Suppressor macrophage (primary cell): ENCODE data around the gene N4BP2L2.
"Not testable (repeated sequence)": the region's sequence is repeated elsewhere in the genome, so short reads cannot be mapped to it uniquely, and the experiment has no call there.

Source experiments
- DNase-seq, 4 experiments: peaks; one replicate each; pipeline ENCODE4 v3.0.0-alpha.2; 2020 to 2022
- total RNA-seq, 17 experiments: gene quantifications; one replicate each; lab custom pipeline; 2026; ENCODE audit warnings: mixed read lengths in 6 of 17, inconsistent platforms in 3 of 17; lab: John Stamatoyannopoulos, UW

Gene N4BP2L2
- total RNA-seq: 32.3 to 187 (median 110) reads per million in 17 experiments

DNA sequence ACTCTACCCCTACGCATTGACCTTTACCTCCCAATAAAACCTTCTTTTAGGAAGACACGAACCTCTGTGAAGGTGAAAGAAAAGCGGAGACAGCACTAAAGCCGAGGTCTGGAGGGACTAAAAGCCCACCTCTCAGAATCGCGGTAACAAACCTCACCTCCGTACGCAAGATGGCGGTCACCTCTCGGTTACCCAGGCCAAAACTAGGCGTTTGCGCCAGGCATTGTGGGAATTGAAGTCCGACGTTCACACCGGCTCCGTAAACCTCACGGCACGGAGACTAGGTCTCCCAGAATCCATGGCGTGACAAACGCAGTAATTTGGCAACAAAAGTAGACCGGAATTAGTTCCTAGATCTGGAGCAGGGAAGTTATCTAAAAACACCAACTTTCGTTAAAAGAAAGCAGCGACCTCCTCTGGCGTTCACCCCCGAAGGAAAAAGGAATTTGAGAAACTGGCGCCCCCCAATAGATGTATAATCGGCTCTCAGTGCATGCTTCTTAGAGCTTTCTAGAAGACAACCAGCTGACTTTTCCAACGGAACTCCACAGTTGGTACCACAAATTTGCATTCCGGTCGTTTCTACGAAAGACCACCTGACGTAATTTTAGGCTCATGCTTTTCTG is at the start of gene N4BP2L2:
Gene N4BP2L2, minus strand, starts transcription at position 175 of the 626 bp plus-strand sequence. CDS start 1,768 bp downstream, outside the sequence.
- peak; percentile 96 to 98 (median 97) for DNase-seq

DNA sequence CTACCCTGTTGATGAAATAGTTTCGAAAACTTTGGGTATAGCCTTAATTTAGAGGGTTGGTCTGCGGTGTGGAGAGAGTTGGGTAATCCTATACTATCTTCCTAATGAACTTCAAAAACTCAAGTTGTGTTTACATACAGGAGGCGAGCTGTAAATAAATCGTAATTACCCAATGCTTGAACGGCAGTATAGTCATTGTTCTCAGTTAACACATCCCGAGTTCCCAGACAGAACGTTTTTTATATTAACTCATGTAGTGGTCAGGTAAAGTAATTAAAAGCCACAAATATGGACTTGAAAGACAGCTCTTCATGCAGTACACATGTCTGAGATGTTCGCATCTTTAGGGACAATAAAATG is 49.2 kb upstream of the N4BP2L2 start:
- DNase-seq: peak in 1 of 4 experiments; percentile 16

DNA sequence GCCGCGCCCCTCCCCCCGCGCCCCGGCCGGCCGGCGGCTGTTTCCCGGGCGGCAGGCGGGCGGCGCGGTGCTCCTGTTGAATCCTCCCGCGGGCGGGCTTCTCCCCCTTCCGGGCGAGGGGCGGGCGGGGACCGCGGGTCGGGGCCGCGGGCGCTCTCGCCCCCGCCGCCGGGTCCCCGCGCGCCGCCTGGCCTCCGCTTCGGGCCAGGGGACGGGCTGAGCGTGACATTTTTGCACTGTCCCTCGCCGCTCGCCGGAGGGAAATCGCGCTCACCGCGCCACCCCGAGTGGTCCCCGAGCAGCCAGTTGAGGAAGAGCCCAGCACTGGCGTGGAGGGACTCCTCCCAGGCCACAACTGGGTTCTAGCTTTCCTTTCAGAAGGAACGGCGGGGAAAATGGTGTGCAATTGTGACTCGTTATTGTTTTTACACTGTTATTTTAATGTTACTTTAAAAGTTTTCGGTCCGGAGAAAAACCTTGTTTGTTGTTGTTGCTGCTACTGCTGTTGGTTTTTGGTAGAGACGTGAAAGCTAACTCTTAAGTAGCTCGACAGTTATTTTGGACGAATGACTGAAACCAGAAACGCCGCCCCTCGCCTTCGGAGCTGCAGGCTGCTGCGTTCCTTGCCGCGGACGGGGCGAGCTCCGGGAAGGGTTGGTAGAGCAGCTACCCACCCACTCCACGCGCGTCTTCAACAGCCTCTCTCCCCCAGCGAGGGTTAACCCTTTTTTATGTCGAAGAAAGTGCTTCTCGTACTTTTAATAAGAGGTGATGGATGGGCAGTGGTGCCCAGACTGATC is 48.6 kb upstream of the N4BP2L2 start:
- peak; percentile 62 to 82 (median 76) for DNase-seq

DNA sequence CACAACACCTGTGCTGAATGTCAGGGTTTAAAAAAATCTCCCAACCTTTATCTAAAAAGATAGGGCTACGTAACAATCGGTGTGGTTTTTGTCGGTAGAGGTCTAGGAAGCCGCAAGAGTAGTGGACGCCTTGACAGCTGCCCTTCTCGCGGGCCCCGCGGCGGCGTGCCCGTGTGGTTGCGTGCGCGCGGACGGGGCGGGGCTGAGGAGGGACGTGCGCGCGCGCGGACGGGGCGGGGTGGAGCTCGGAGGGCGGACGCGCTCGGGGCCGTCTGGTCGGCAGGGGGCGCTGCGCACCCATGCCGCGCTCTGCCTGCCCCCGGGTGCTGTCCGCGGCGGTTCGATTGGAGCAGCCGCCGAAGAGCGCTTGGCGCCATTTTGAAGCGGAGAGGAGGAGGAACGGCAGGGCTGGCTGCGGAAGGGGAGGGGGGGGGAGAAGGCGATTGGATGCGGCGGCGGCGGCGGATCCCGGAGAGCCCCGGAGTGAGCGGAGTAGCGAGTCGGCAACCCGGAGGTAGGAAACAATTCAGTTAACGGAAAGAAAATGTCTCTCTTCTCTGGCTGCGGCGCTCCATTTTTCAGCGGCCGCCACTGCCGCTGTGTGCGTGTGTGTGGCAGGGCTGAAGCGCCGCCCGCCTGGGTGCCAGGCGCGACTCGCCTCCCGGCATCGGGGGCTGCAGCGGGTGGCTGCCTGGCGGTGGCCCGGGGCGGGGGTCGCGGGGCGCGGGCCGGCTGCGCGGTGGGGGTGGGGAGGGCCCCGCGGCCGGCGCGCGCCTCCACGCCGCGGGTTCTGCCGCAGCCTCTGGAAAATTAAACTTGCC is 47.7 kb upstream of the N4BP2L2 start, which contains the start of gene PDS5B:
Gene PDS5B, plus strand, starts transcription at position 373 of the 821 bp plus-strand sequence. CDS start 62,321 bp downstream, outside the sequence.
- DNase-seq: peak; percentile 97 to 99 (median 98)

DNA sequence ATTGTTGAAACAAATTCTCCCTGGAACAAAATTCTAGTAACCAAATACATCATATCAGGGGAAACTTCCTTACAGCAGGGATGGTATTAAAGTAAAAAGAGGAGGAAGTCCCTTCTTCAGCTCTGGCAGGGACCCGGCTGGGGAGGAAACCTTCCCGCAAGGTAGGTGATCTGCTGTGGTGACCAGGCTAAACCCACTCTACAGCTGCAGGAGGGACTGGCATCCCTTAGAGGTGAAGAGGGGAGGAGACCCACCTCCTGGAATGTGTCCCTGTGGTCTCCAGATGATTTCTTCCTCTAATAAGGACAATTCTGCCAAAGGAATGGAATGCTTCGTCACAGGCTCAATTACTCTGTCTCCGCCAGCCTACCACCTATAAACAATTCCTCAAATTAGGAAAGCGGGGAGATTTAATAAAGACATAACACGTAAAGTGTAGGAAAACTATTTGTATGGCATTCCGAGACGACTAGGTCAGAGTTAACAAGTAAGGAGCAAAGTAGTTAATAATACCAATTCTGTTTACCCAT is 47.0 kb upstream of the N4BP2L2 start:
- DNase-seq: peak in 3 of 4 experiments; percentile 11 to 27 (median 26)

DNA sequence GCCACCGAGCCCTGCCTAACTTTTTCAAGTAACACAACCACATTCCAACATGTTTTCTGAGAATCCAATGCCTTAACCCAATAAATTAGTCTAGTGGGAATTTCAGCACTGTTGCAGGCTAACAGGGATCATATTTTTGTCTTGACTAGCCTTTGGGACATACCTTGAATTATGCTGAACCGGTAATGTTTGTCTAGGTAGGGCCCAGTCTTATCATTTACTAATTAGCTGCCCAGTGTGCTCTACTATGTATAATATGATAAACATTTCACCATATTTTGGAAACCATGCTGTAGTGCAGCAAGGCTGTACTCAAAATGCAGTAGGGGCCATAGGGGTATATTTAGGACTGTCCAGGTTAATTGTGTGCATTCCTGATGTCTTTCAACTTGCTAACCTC is 44.4 kb upstream of the N4BP2L2 start:
- no peak for DNase-seq

DNA sequence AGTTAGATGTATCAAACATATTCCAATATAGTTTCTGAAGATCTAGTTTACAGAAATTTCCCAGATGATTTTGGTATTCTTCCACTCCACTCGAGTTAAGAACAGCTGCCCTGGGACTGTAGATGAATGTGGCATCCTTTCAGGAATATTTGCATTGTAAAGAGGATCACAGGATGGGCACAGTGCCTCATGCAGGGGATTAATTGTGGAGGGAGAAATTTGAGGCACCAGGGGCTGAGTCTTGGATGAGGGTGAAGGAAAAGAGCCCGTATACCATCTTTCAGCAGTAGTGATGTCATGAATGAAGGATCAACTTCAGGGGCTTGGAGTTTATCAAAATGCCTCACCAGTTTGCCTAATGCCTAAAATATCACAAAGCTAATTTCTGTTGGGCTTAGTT is 43.7 kb upstream of the N4BP2L2 start:
- no peak for DNase-seq

DNA sequence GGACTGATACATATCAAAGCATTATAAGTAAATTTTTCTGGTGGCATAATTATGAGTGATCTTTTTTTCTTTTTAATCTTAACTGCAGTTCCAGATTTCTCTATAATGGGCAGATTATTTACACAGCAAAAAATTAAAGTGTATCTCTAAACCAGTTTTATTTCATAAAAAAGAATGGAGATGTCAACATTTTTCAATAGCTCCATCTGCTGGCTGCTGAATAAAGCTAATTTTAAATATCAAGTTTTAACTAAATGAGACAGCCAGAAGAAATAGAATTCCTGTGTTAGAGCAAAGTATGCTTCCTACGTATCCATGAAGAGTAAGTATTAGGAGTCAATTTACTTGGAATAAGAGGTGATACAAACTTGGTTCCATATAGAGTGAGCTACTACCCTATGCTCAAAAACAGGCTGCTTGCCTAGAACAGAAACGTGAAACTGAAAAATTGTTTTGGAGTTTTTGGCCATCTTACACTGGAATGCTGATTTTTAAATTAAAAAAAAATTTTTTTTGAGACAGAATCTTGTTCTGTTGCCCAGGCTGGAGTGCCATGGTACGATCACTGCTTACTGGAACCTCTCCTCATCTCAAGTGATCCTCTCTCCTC is 42.7 kb upstream of the N4BP2L2 start:
- peak in 3 of 4 experiments; percentile 35 to 76 (median 61) for DNase-seq

DNA sequence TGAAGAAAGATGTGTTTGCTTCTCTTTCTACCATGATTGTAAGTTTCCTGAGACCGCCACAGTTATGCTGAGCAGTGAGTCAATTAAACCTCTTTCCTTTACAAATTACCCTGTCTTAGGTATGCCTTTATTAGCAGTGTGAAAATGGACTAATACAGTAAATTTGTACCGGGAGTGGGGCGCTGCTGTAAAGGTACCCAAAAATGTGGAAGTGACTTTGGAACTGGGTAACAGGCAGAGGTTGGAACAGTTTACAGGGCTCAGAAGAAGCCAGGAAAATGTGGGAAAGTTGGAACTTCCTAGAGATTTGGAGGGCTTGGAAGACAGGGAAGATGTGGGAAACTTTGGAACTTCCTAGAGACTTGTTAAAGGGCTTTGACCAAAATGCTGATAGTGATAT is 38.4 kb upstream of the N4BP2L2 start:
- no peak for DNase-seq

DNA sequence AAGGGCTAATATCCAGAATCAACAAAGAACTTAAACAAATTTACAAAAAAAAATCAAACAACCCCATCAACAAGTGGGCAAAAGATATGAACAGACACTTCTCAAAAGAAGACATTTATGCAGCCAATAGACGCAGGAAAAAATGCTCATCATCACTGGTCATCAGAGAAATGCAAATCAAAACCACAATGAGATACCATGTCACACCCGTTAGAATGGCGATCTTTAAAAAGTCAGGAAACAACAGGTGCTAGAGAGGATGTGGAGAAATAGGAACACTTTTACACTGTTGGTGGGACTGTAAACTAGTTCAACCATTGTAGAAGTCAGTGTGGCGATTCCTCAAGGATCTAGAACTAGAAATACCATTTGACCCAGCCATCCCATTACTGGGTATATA is 37.1 kb upstream of the N4BP2L2 start:
- not testable (repeated sequence) for DNase-seq

DNA sequence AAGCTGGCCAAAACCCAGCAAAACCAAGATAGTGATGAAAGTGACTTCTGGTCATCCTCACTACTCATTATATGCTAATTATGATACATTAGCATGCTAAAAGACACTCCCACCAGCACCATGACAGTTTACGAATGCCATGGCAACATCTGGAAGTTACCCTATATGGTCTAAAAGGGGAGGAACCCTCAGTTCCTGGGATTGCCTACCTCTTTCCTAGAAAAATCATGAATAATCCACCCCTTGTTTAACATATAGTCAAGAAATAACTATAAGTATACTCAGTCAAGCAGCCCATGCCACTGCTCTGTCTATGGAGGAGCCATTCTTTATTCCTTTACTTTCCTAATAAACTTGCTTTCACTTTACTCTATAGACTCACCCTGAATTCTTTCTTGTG is 22.2 kb upstream of the N4BP2L2 start:
- not testable (repeated sequence) for DNase-seq

DNA sequence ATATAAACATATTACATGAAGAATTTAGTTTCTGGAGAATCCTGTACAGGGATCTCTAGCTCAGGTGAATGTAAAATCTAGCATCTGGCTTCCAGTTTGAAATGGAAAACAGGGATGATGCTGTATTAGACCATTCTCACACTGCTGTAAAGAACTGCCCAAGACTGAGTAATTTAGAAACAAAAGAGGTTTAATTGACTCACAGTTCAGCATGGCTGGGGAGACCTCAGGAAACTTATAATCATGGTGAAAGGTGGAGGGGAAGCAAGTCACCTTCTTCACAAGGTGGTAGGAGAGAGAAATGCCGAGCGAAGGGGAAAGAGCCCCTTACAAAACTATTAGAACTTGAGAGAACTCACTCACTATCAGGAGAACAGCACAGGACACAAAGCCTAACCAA is 17.0 kb upstream of the N4BP2L2 start:
- no peak for DNase-seq

DNA sequence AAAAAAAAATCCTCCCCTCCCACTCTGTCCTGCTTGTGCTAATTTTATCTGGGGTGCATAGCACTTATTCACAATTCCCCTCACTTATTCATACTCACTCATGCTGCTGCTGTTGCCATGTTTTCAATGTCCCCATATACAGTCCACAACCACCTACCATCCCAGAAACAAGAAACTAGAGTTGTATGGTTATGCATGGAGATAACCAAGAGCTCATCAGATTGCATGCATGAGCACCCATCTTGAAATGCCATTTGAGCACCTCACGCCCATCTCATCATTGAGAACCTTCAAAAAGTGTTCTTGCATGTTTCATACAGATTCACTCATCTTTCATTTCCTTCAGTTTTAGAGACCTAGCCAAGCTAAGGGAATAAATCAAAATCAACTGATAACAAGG is 15.1 kb upstream of the N4BP2L2 start:
- DNase-seq: no peak

DNA sequence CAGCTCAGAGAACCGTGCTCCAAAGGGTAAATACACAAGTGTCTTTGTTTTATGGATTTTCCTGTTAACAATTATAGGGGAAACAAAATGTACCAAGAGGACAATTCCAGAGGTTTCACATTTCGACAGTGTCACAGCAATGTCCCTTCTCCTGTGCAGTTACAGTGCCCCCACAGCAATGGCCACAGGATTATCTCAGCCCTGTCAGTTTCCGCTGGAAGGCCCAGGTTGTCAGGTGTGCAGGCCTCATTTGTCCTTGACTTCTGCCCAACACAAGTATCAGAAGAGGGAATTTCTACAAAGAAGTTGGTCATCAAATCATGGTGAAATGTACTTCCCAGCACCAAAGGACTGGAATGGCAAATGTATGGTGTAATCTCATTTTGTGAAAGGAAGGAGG is 11.2 kb upstream of the N4BP2L2 start:
- DNase-seq: peak in 1 of 4 experiments; percentile 14

DNA sequence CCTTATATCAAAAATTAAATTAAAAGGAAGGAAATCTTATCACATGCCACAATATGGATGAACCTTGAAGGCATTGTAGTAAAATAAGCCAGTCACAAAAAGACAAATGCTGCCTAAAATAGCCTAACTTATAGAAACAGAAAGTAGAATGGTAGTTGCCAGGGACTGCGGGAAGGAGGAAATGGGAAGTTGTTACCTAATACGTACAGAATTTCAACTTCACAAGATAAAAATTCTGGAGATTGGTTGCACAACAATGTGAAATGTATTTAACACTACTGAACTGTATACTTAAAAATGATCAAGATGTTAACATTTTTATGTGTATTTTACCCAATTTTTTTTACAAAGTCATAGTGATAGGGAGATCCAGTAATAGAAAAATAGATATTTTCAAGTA is 10.2 kb upstream of the N4BP2L2 start:
- peak; percentile 35 to 79 (median 64) for DNase-seq

DNA sequence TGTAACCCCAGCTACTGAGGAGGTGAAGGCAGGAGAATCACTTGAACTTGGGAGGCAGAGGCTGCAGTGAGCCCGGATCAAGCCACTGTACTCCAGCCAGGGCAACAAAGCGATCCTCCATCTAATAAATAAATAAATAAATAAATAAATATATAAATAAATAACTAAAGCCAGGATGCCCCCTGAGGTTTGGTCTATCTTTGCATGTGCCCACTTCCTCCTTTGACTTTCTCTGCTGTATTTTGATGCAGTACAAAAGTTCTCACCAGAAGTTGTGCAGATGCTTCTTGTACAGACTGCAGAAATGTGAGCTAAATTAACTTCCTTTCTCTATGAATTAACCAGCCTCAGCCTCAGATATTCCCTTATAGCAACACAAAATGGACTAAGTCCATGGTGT is 6.5 kb upstream of the N4BP2L2 start:
- DNase-seq: no peak

DNA sequence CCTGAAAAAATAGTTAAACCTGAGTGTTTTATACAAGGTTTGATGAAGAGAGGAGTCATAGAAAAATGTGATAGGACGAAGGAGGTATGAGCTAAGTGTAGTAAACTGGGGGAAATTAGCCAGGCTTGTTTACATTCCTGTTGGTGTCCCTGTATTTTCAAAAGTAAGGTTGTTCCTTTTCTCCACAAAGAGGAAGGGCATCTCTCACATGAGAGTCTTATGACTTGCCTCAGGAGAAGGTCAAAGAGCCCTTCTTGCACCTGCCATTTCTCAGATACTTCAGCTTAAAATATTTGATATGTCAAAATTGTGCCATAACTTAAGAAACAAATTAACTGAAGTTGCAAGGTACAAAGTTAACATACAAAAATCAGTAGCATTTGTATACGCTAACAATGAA is 3.6 kb upstream of the N4BP2L2 start:
- DNase-seq: peak; percentile 38 to 73 (median 64)

DNA sequence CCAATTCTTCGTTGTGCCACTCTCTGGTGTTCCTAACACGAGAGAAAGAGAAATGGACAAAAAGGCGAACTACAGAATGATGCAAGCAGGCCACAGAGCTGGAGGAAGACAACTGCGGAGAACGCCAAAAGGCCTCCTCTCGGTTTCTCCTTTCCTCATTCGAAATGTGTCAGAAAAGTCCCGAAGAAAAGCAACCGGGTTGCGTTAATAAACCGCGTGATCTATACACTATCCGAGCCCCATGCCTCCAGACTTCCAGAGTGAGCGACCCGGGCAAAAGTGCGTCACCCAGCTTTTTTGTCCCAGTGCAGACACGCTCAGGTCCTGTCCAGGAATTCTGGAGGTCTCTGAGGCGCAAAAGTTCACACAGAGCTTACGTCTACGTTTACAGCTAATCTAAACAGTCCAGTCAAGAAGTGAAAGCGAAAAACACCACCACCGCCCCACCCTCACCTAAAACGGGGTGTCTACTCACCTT is 413 bp downstream of the N4BP2L2 start:
- peak; percentile 76 to 83 (median 78) for DNase-seq

DNA sequence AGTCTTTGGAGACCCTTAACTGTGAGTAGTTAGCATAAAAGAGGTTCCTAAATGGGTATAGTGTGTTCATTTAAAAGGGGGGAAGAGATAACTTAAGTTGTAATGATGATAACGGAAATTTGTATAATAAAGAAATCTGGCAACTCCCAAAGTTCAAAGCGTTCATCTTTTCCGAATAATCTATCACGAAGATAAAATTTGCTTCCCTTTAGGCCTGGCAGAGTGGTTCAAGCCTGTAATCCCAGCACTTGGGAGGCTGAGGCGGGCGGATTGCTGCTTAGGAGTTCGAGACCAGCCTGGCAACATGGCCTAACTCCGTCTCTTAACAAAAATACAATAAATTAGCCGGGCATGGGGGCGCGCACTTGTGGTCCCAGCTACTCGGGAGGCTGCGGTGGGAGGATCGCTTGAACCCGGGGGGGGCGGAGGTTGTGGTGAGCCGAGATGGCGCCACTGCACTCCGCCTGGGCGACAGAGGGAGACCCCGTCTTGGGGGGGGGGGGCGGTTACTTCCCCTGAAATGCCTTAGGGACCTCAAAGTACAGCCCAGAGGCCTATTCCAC is 934 bp downstream of the N4BP2L2 start:
- no peak for DNase-seq

DNA sequence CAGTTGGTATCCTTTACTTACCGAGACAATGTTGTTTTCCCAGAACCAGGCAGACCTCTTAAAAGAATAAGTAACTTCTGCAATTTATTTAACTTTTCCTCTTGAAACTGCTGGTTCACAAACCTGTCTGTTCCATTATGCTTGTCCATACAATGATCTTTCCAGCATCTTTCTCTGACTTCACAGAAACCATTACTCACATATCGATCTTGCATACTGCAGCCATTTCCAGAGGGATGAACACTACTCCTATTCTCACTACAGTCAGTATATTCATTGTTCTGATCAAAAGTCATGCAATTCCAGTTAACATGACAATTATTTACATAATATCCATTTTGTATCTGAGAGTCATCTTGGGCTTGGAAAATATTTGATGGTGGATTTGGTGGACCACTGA is 2.8 kb downstream of the N4BP2L2 start:
- no peak for DNase-seq

DNA sequence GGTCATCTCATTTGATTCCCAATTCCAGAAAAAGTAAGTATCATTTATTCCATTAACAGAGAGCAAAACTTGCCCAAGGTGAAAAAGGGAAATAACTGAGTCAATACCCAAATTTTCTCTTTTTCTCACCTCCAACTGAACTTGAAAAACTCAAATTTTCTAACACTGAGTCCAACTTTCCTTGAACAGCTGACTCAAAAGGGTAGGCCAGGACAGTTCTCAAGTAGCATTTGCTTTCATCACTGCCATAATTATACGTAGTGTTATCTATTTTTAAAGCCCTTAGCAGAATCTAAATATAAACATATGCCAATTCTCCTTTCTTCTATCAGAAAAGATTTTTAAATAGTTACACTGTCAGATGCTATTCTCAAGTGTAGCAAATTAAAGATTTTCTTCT is 3.5 kb downstream of the N4BP2L2 start:
- DNase-seq: no peak

DNA sequence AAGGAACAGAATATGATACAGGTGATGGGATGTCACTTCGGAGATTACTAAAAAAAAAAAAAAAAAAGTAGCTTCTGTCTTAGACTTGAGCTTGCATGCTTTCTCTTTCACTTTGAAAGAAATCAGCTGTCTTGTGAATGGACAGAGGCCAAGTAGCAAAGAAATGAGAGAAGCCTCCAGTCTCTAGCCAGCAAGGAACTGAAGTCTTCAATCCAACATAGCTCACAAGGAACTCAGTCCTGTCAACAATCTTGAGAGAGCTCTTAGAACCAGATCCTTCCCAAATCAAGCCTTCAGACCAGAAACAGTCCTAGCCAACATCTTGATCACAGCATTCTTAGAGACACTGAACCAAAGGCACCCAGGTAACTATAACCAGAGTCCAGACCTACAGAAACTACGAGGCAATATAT is 7.7 kb downstream of the N4BP2L2 start:
- peak in 3 of 4 experiments; percentile 19 to 39 (median 32) for DNase-seq
